Thoracic aorta (tissue), 2 donors: Measurements from ENCODE around the gene ARHGAP27. TPM values are rescaled to one million over a fixed set of nuclear protein-coding genes. Genes with fewer than 3 reads are reported as not detected.

ENCODE experiments used
- ATAC-seq: fragments of 150-250 bp; one replicate; pipeline ENCODE4 v1.8.0; 2017; ENCODE audit warnings: low read depth; ENCODE audit not compliant: insufficient number of reproducible peaks, low FRiP score
- DNase-seq: peaks from one replicate; pipeline ENCODE4 v3.0.0-alpha.2; 2020; ENCODE audit warnings: low spot score
- H3K27ac ChIP-seq, 2 donors: fragments of 200-600 bp; sonication (generic); 1 replicate in 1 of 2; 2 replicates in 1 of 2; pipeline ENCODE4 v1.5.1; 2016; ENCODE audit warnings: mild to moderate bottlenecking in 2 of 2, moderate library complexity in 2 of 2
- H3K27me3 ChIP-seq: fragments of 200-600 bp; sonication (generic); replicated peaks from 2 replicates; pipeline ENCODE4 v1.6.0; 2016; ENCODE audit warnings: mild to moderate bottlenecking; ENCODE audit not compliant: insufficient read depth
- H3K36me3 ChIP-seq: fragments of 200-600 bp; sonication (generic); one replicate; pipeline ENCODE4 v1.5.1; 2016
- H3K4me1 ChIP-seq, 2 donors: fragments of 200-600 bp; sonication (generic); 1 replicate in 1 of 2; 2 replicates in 1 of 2; pipeline versions ENCODE4 v1.5.1 to v1.6.0; 2016; ENCODE audit warnings: low read depth in 2 of 2, mild to moderate bottlenecking in 1 of 2; ENCODE audit not compliant: control insufficient read depth in 1 of 2
- H3K4me3 ChIP-seq: fragments of 200-600 bp; sonication (generic); 2 replicates; pipeline ENCODE4 v1.5.1; 2016; ENCODE audit warnings: mild to moderate bottlenecking
- H3K9me3 ChIP-seq: fragments of 200-600 bp; sonication (generic); 2 replicates; pipeline ENCODE4 v1.5.1; 2016
- total RNA-seq, 2 donors: library from RNA; depleted of rRNA; stranded (reverse); fragments of >200 nt; gene quantifications; one replicate each; pipeline versions ENCODE4 v1.1.0 to v1.2.3, GENCODE V29; 2016
- TF ChIP-seq, protein P1 (sequence below): fragments of 200-600 bp; sonication (generic); IDR thresholded peaks from one replicate; pipeline ENCODE4 v1.5.1; 2019; ENCODE audit warnings: antibody characterized with exemption

Gene ARHGAP27
- total RNA-seq, 2 donors from 2014 or later: 25.5 to 33.4 TPM

DNA sequence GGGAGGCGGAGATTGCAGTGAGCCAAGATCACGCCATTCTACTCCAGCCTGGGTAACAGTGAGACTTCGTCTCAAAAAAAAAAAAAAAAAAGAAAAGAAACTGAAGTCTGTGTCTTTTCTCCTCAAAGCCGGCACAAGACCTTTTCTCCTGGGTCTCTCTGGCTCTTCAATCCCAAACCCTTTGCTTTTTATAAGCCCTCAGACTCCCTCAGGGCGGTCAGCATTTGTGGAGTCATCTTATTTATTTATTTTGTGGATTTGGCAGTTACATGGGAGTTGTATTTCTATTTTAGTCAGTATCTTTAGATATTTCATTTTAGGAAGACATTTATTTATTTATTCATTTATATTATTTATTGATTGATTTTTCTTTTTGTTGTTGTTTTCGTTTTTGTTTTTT lies 58.2 kb downstream of the ARHGAP27 start:
- DNase-seq (no peak), ATAC-seq (no peak)
- H3K36me3 ChIP-seq: no peaks in the 10 kb centered on the region
- no peaks in the 10 kb centered on the region for H3K9me3 ChIP-seq
- H3K4me1 ChIP-seq: peaks cover 16 to 31% of the 10 kb centered on the region in 2 donors
- H3K4me3 ChIP-seq: no peak overlapping the region
- H3K27me3 ChIP-seq: no peaks in the 10 kb centered on the region
- TF ChIP-seq, protein P1, sequence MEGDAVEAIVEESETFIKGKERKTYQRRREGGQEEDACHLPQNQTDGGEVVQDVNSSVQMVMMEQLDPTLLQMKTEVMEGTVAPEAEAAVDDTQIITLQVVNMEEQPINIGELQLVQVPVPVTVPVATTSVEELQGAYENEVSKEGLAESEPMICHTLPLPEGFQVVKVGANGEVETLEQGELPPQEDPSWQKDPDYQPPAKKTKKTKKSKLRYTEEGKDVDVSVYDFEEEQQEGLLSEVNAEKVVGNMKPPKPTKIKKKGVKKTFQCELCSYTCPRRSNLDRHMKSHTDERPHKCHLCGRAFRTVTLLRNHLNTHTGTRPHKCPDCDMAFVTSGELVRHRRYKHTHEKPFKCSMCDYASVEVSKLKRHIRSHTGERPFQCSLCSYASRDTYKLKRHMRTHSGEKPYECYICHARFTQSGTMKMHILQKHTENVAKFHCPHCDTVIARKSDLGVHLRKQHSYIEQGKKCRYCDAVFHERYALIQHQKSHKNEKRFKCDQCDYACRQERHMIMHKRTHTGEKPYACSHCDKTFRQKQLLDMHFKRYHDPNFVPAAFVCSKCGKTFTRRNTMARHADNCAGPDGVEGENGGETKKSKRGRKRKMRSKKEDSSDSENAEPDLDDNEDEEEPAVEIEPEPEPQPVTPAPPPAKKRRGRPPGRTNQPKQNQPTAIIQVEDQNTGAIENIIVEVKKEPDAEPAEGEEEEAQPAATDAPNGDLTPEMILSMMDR: no peak
- peak overlapping the region; percentile 66 to 79 for H3K27ac ChIP-seq

DNA sequence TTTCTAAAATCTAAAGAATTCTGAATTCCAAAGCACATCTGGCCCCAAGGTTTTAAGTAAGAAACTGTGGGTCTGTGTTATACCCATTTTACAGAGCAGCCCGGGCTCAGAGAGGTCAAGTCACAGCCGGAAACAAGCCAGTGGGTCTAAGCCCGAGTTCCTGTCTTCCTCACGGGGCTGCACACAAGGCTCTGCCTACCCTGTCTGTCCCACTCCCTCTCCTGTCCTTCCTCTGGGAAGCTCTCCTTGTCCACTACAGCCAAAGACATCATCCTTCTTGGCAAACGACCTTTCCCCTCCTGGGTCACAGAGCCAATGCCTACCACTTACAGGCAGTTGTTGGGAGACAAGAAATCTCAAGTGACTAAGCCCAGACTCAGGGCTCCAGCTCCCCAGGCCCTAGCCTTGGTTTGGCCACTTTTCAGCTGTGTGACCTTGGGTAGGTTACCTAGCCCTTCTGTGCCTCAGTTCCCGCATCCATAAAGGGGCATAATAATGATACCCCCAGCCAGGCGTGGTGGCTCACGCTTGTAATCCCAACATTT lies 60.3 kb downstream of the ARHGAP27 start:
- H3K36me3 ChIP-seq: no peaks in the 10 kb centered on the region
- peaks cover 16 to 31% of the 10 kb centered on the region in 2 donors for H3K4me1 ChIP-seq
- H3K9me3 ChIP-seq: no peaks in the 10 kb centered on the region
- H3K27ac ChIP-seq: peak overlapping the region; percentile 72 to 79
- TF ChIP-seq, protein P1: no peak
- no peak for DNase-seq
- no peaks in the 10 kb centered on the region for H3K27me3 ChIP-seq
- no peak for ATAC-seq
- H3K4me3 ChIP-seq: no peak overlapping the region

DNA sequence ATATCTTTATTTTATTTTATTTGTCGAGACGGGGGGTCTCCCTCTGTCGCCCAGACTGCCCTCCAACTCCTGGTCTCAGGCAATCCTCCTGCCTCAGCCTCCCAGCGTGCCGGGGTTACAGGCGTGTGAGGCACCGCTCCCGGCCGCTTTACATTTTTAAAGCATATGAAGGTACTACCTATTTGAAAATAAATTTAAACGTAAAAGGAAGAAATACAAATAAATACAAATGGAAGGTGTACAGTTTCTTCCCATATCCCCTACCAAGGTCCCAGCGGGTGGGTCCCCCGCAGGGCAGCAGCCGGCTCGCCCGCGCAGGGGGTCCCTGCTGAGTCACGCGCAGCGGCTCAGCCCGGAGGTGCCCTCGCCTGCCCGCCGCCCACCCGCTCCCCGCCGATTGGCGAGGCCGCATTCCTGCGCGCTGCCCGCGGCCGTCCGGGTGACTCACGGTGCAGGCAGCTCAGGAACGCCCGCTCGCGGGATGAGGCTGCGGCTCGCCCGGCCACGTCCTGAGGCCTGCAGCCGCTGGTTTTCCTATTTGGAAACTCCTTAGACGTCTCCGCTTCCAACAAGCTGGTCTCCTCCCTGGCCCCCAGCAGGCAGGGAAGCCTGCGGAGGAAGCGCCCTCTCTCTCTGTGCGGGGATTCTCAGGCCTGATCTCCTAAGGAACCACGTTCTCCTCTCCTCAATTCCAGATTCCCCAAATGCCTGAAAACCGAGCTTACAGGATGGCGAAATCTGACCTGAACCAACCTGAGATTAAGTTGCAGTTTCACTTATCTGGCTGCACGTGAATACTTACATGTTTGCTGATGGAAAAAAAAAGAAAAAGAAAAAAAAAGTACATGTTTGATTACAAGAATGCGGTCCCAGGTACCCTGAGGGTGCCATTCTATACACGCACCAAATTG lies 61.0 kb downstream of the ARHGAP27 start:
- peak overlapping the region; percentile 71 for H3K4me3 ChIP-seq
- H3K36me3 ChIP-seq: no peaks in the 10 kb centered on the region
- peak overlapping the region; percentile 72 to 79 for H3K27ac ChIP-seq
- ATAC-seq: peak; percentile 58
- peak; percentile 36 for DNase-seq
- no peaks in the 10 kb centered on the region for H3K27me3 ChIP-seq
- peaks cover 16 to 31% of the 10 kb centered on the region in 2 donors for H3K4me1 ChIP-seq
- H3K9me3 ChIP-seq: no peaks in the 10 kb centered on the region
- TF ChIP-seq, protein P1: no peak

DNA sequence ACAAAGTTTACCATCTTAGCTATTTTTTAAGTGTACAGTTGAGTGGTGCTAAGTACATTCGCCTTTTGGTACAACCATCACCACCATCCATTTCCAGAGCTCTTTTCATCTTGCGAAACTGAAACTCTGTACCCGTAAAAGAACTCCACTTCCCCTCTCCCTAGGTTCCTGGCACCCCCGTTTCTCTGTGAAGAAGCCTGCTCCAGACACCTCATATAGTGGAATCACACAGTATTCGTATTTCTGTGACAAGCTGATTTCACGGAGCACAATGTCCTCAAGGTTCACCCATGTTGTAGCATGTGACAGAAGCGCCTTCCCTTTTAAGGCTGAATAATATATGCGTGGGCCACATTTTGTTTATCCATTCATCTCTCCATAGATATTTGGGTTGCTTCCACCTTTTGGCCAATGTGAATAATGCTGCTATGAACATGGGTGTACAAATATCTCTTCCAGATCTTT lies 61.7 kb downstream of the ARHGAP27 start:
- H3K36me3 ChIP-seq: no peaks in the 10 kb centered on the region
- H3K27me3 ChIP-seq: no peaks in the 10 kb centered on the region
- H3K9me3 ChIP-seq: no peaks in the 10 kb centered on the region
- ATAC-seq (no peak), DNase-seq (no peak)
- peak overlapping the region; percentile 72 to 79 for H3K27ac ChIP-seq
- TF ChIP-seq, protein P1: no peak
- peak overlapping the region; percentile 71 for H3K4me3 ChIP-seq
- H3K4me1 ChIP-seq: peaks cover 16 to 31% of the 10 kb centered on the region in 2 donors

DNA sequence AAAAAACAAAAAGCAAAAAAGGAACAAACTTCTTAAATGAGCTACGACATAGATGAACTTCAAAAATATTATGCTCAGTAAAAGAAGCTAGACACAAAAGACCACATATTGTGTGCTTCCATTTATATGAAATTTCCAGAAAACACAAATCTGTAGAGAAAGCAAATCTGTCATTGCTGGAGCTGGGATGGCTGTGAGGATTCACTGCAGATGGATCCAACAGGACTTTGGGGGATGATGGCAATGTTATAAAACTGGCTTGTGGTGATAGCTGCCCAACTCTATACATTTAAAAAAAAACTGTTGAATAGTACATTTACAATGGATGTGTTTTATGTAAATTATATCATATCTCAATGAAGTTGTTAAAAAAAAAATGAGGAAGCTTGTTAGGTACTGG lies 63.2 kb downstream of the ARHGAP27 start:
- H3K27ac ChIP-seq: no peak overlapping the region
- TF ChIP-seq, protein P1: no peak
- no peak overlapping the region for H3K4me3 ChIP-seq
- ATAC-seq: no peak
- DNase-seq: no peak
- H3K36me3 ChIP-seq: no peaks in the 10 kb centered on the region
- peaks cover 16 to 30% of the 10 kb centered on the region in 2 donors for H3K4me1 ChIP-seq
- H3K9me3 ChIP-seq: no peaks in the 10 kb centered on the region
- no peaks in the 10 kb centered on the region for H3K27me3 ChIP-seq
